HCT116 (cell line): Measurements from ENCODE around the gene AMZ1. TPM values are rescaled to one million over a fixed set of nuclear protein-coding genes. Genes with fewer than 3 reads are reported as not detected.

ENCODE experiments used
- ATAC-seq: fragments of 200-7000 bp; cut with Tn5 transposase; 2 replicates; pipeline ENCODE4 v1.9.1; 2020; ENCODE audit warnings: mild to moderate bottlenecking, moderate library complexity
- BruUV-seq: library from RNA; stranded (reverse); fragments of 400-500 nt; replicated peaks from 2 replicates; lab custom pipeline; 2021; lab: Mats Ljungman, UMichigan
- CTCF ChIA-PET: fragments of 300-600 bp; sonication (Branson Sonifier 250); formaldehyde crosslinking; loops from one replicate; lab custom pipeline; 2021; ENCODE audit warnings: antibody characterized with exemption; lab: Charles Lee
- POLR2A ChIA-PET: fragments of 300-600, 350-600 bp; sonication (Branson Sonifier 250); formaldehyde crosslinking; loops from one replicate; lab custom pipeline; 2021; ENCODE audit warnings: antibody characterized with exemption; lab: Charles Lee
- RAD21 ChIA-PET, 2 experiments: fragments of 300-600 bp; sonication (Branson Sonifier 250); formaldehyde crosslinking; loops; one replicate each; lab custom pipeline; 2023; ENCODE audit warnings: low total read pairs in 2 of 2; ENCODE audit not compliant: uncharacterized antibody in 2 of 2, unreplicated experiment in 2 of 2, low non-redundant PET in 1 of 2; lab: Charles Lee
- DNase-seq: peaks from one replicate; pipeline ENCODE4 v3.0.0-alpha.2; 2010; ENCODE audit warnings: low read depth, low spot score
- H2AFZ ChIP-seq: fragments of 200-600 bp; shearing (Covaris generic), sonication (generic); 2 replicates; pipeline ENCODE4 v1.6.1; 2017; ENCODE audit warnings: low read depth, mixed run types, mixed read lengths, antibody characterized with exemption, low read length; ENCODE audit not compliant: poor library complexity, severe bottlenecking
- H3K27ac ChIP-seq: 2 replicates; pipeline ENCODE4 v1.5.1; 2012; ENCODE audit warnings: low read depth, low read length
- H3K27me3 ChIP-seq: fragments of 200-600 bp; sonication (generic); 2 replicates; pipeline ENCODE4 v1.6.1; 2016; ENCODE audit warnings: mixed run types, low read length, mixed read lengths; ENCODE audit not compliant: insufficient read depth
- H3K36me3 ChIP-seq, 2 experiments: fragments of 200-500 bp in 1 of 2; fragments of 200-600 bp in 1 of 2; sonication (Bioruptor generic) in 1 of 2; sonication (generic) in 1 of 2; 2 replicates each; pipeline versions ENCODE4 v1.5.1 to v1.6.1; 2014 to 2016; ENCODE audit warnings: low read length in 2 of 2, inconsistent platforms in 1 of 2, mixed read lengths in 1 of 2, mixed run types in 1 of 2; ENCODE audit not compliant: insufficient read depth in 2 of 2, control insufficient read depth in 1 of 2
- H3K4me1 ChIP-seq, 2 experiments: fragments of 200-600 bp in 1 of 2; sonication (generic) in 1 of 2; 2 replicates each; pipeline versions ENCODE4 v1.5.1 to v1.6.1; 2012 to 2017; ENCODE audit warnings: low read length in 2 of 2, inconsistent platforms in 1 of 2, mild to moderate bottlenecking in 1 of 2, mixed read lengths in 1 of 2, mixed run types in 1 of 2, moderate library complexity in 1 of 2; ENCODE audit not compliant: insufficient read depth in 2 of 2, control insufficient read depth in 1 of 2
- H3K4me2 ChIP-seq: fragments of 200-600 bp; sonication (generic); 2 replicates; pipeline ENCODE4 v1.6.1; 2017; ENCODE audit warnings: mixed run types, low read length, mixed read lengths
- H3K4me3 ChIP-seq, 2 experiments: fragments of 200-600 bp in 1 of 2; sonication (generic) in 1 of 2; replicated peaks in 1 of 2; 2 replicates each; pipeline ENCODE4 v1.5.1; 2011 to 2016; ENCODE audit warnings: low read length in 2 of 2, control low read depth in 1 of 2, low read depth in 1 of 2, mild to moderate bottlenecking in 1 of 2, mixed read lengths in 1 of 2, mixed run types in 1 of 2
- H3K79me2 ChIP-seq: fragments of 200-600 bp; sonication (generic); 2 replicates; pipeline ENCODE4 v1.6.1; 2017; ENCODE audit warnings: mild to moderate bottlenecking, mixed run types, low read length, moderate library complexity, mixed read lengths; ENCODE audit not compliant: insufficient read depth
- H3K9ac ChIP-seq: fragments of 200-600 bp; sonication (generic); 2 replicates; pipeline ENCODE4 v1.6.1; 2016; ENCODE audit warnings: low read length, mixed read lengths
- H3K9me2 ChIP-seq: fragments of 200-600 bp; sonication (generic), shearing (Covaris generic); 2 replicates; pipeline ENCODE4 v1.6.1; 2017; ENCODE audit warnings: mixed run types, mild to moderate bottlenecking, moderate library complexity; ENCODE audit not compliant: insufficient read depth
- H3K9me3 ChIP-seq, 2 experiments: fragments of 200-500 bp in 1 of 2; fragments of 200-600 bp in 1 of 2; sonication (Bioruptor generic) in 1 of 2; sonication (generic) in 1 of 2; 2 replicates each; pipeline ENCODE4 v1.6.1; 2014 to 2017; ENCODE audit warnings: low read length in 2 of 2, mixed read lengths in 2 of 2, inconsistent platforms in 1 of 2, low read depth in 1 of 2, mild to moderate bottlenecking in 1 of 2, mixed run types in 1 of 2, moderate library complexity in 1 of 2; ENCODE audit not compliant: control insufficient read depth in 1 of 2, insufficient read depth in 1 of 2
- H4K20me1 ChIP-seq: fragments of 200-600 bp; sonication (generic), shearing (Covaris generic); 2 replicates; pipeline ENCODE4 v1.6.1; 2017; ENCODE audit warnings: mixed run types, mild to moderate bottlenecking, moderate library complexity; ENCODE audit not compliant: insufficient read depth
- ATF3 ChIP-seq: IDR thresholded peaks from 2 replicates; pipeline ENCODE4 v1.6.1; 2012
- CBX3 ChIP-seq: IDR thresholded peaks from 2 replicates; pipeline ENCODE4 v1.6.1; 2012; ENCODE audit warnings: low read depth
- CEBPB ChIP-seq: IDR thresholded peaks from 2 replicates; pipeline ENCODE4 v1.6.1; 2012; ENCODE audit warnings: low read depth
- ELF1 ChIP-seq: IDR thresholded peaks from 2 replicates; pipeline ENCODE4 v1.6.1; 2012; ENCODE audit warnings: low read depth, borderline replicate concordance
- EZH2 ChIP-seq: fragments of 200-600 bp; sonication (generic); IDR thresholded peaks from 2 replicates; pipeline ENCODE4 v1.6.1; 2017; ENCODE audit warnings: antibody characterized with exemption, mixed run types
- EZH2phosphoT487 ChIP-seq: fragments of 200-600 bp; IDR thresholded peaks from 2 replicates; pipeline ENCODE4 v1.6.1; 2018; ENCODE audit warnings: antibody characterized with exemption, borderline replicate concordance
- FOSL1 ChIP-seq: IDR thresholded peaks from 2 replicates; pipeline ENCODE4 v1.6.1; 2012; ENCODE audit warnings: low read depth
- POLR2A ChIP-seq: IDR thresholded peaks from 2 replicates; pipeline ENCODE4 v1.7.0; 2011; ENCODE audit warnings: borderline replicate concordance; ENCODE audit not compliant: insufficient read depth, insufficient read length; ENCODE audit errors: extremely low read depth
- RAD21 ChIP-seq: IDR thresholded peaks from 2 replicates; pipeline ENCODE4 v1.6.1; 2012; ENCODE audit warnings: low read depth, mild to moderate bottlenecking
- SIN3A ChIP-seq: IDR thresholded peaks from 2 replicates; pipeline ENCODE4 v1.6.1; 2012; ENCODE audit warnings: low read depth
- SP1 ChIP-seq: IDR thresholded peaks from 2 replicates; pipeline ENCODE4 v1.6.1; 2012; ENCODE audit warnings: low read depth
- SRF ChIP-seq: IDR thresholded peaks from 2 replicates; pipeline ENCODE4 v1.6.1; 2012; ENCODE audit warnings: low read depth
- YY1 ChIP-seq: IDR thresholded peaks from 2 replicates; pipeline ENCODE4 v1.6.1; 2011; ENCODE audit warnings: low read length, low read depth, moderate library complexity, mild to moderate bottlenecking; ENCODE audit not compliant: insufficient replicate concordance; ENCODE audit errors: extremely low read depth
- ZNF274 ChIP-seq: fragments of 200-500 bp; sonication (Bioruptor generic); IDR thresholded peaks from 2 replicates; pipeline ENCODE4 v1.6.1; 2014; ENCODE audit warnings: mild to moderate bottlenecking, low read depth, low read length, inconsistent platforms
- intact Hi-C: fragments of 100-400 bp; cut with micrococcal nuclease; formaldehyde crosslinking; loops from 2 replicates; pipeline ENCODE4 v1.10.0; 2022
- total RNA-seq: library from RNA; stranded (reverse); gene quantifications from one replicate; pipeline ENCODE4 v1.2.1, GENCODE V29; 2021; ENCODE audit not compliant: unreplicated experiment
- TF ChIP-seq, protein P1 (sequence below): IDR thresholded peaks from 2 replicates; pipeline ENCODE4 v1.6.1; 2012
- TF ChIP-seq, protein P2 (sequence below): IDR thresholded peaks from 2 replicates; pipeline ENCODE4 v1.6.1; 2012; ENCODE audit warnings: low read depth

AMZ1 gene
- total RNA-seq, 1 experiment from 2014 or later, result not detected

- Histone ChIP-seq H3K9me2 (no peaks in the 10 kb centered on the region), H3K27ac (no peak overlapping the region), H3K4me3 (no peak overlapping the region), H3K9ac (no peak overlapping the region), H4K20me1 (no peaks in the 10 kb centered on the region), H3K27me3 (no peaks in the 10 kb centered on the region), H3K4me1 (peaks cover 32 to 36% of the 10 kb centered on the region in 2 experiments), H2AFZ (no peak overlapping the region), H3K79me2 (peaks cover 13% of the 10 kb centered on the region; the same call in 1 of the 2 replicates), H3K4me2 (no peak overlapping the region), H3K36me3 (no peaks in the 10 kb centered on the region), H3K9me3 (no peaks in the 10 kb centered on the region)
- no TSS peak for BruUV-seq
- ChIA-PET CTCF (no interaction called here), POLR2A (no interaction called here), RAD21 (no interaction called here)
- intact Hi-C loops, result no loop called here
- TF ChIP-seq POLR2A, result no peak
- TF ChIP-seq EZH2phosphoT487, result no peak
- no peak for TF ChIP-seq YY1
- TF ChIP-seq ZNF274, result no peak
- no peak for TF ChIP-seq CEBPB
- TF ChIP-seq SP1, result no peak
- no peak for TF ChIP-seq SRF
- ATAC-seq (no peak), DNase-seq (no peak)
These were observed 66.9 kb downstream of the AMZ1 start for GRCh38 chr7:2754912-2755311.

DNA sequence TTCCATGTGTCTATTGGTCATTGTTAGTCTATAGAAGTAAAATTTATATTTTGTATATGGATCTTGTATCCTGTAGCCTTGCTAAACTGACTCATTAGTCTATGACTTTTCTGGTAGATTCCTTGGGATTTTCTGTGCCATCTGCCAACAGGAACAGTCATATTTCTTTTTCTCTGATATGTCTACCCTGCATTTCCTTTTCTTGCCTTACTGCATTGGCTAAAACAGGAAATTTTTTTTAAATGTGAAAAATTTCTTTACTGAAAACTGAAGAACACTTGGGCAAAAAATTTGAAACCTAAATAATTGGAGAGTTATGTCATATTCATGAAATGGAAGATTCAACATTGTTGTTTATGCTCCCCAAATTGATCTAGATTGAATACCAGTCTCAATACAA lies 67.5 kb downstream of the AMZ1 start:
- no peaks in the 10 kb centered on the region for H4K20me1 ChIP-seq
- peaks cover 38 to 42% of the 10 kb centered on the region in 2 experiments for H3K4me1 ChIP-seq
- no peak overlapping the region for H3K4me2 ChIP-seq
- BruUV-seq, result no TSS peak
- intact Hi-C loops, result no loop called here
- H3K9ac ChIP-seq, result no peak overlapping the region
- no peak for TF ChIP-seq ATF3
- no peak for TF ChIP-seq EZH2
- TF ChIP-seq RAD21, result no peak
- TF ChIP-seq, protein P1, sequence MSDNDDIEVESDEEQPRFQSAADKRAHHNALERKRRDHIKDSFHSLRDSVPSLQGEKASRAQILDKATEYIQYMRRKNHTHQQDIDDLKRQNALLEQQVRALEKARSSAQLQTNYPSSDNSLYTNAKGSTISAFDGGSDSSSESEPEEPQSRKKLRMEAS, result no peak
- no peak for TF ChIP-seq ELF1
- no peak for TF ChIP-seq SP1
- no peak for TF ChIP-seq POLR2A
- no peak for TF ChIP-seq CEBPB
- TF ChIP-seq SIN3A, result no peak
- no peak for TF ChIP-seq CBX3
- TF ChIP-seq, protein P2, sequence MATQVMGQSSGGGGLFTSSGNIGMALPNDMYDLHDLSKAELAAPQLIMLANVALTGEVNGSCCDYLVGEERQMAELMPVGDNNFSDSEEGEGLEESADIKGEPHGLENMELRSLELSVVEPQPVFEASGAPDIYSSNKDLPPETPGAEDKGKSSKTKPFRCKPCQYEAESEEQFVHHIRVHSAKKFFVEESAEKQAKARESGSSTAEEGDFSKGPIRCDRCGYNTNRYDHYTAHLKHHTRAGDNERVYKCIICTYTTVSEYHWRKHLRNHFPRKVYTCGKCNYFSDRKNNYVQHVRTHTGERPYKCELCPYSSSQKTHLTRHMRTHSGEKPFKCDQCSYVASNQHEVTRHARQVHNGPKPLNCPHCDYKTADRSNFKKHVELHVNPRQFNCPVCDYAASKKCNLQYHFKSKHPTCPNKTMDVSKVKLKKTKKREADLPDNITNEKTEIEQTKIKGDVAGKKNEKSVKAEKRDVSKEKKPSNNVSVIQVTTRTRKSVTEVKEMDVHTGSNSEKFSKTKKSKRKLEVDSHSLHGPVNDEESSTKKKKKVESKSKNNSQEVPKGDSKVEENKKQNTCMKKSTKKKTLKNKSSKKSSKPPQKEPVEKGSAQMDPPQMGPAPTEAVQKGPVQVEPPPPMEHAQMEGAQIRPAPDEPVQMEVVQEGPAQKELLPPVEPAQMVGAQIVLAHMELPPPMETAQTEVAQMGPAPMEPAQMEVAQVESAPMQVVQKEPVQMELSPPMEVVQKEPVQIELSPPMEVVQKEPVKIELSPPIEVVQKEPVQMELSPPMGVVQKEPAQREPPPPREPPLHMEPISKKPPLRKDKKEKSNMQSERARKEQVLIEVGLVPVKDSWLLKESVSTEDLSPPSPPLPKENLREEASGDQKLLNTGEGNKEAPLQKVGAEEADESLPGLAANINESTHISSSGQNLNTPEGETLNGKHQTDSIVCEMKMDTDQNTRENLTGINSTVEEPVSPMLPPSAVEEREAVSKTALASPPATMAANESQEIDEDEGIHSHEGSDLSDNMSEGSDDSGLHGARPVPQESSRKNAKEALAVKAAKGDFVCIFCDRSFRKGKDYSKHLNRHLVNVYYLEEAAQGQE, result no peak
- TF ChIP-seq FOSL1, result no peak
- no peak for TF ChIP-seq ZNF274
- ChIA-PET POLR2A (no interaction called here), CTCF (no interaction called here), RAD21 (no interaction called here)
- H3K9me2 ChIP-seq, result no peaks in the 10 kb centered on the region
- no peak overlapping the region for H2AFZ ChIP-seq
- DNase-seq (no peak), ATAC-seq (no peak)
- H3K36me3 ChIP-seq, result no peaks in the 10 kb centered on the region
- H3K79me2 ChIP-seq, result peaks cover 12% of the 10 kb centered on the region; the same call in 1 of the 2 replicates
- no peak overlapping the region for H3K4me3 ChIP-seq
- H3K9me3 ChIP-seq, result no peaks in the 10 kb centered on the region
- H3K27ac ChIP-seq, result no peak overlapping the region
- H3K27me3 ChIP-seq, result no peaks in the 10 kb centered on the region
